ENCODE results near the gene RPLP2.
A peak's percentile ranks its signal among the peaks of the same experiment; 100 is the strongest.

Gene RPLP2

DNA sequence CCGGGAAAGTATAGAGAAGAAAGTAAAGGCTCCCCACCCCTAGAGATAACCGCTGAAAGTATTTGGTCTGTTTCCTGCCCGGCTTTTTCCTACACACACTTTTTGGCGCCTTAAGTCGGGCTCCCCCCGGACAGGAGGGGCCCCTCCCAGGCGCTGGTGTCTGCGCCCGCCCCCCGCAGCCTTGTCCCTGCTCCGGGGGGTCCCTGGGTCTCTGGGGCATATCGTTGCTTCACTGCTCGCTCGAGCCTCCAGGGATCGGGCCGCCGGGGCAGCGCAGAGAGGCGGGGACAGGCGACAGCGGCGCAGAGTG lies 17.0 kb downstream of the RPLP2 start:
- DNase-seq = no peak

DNA sequence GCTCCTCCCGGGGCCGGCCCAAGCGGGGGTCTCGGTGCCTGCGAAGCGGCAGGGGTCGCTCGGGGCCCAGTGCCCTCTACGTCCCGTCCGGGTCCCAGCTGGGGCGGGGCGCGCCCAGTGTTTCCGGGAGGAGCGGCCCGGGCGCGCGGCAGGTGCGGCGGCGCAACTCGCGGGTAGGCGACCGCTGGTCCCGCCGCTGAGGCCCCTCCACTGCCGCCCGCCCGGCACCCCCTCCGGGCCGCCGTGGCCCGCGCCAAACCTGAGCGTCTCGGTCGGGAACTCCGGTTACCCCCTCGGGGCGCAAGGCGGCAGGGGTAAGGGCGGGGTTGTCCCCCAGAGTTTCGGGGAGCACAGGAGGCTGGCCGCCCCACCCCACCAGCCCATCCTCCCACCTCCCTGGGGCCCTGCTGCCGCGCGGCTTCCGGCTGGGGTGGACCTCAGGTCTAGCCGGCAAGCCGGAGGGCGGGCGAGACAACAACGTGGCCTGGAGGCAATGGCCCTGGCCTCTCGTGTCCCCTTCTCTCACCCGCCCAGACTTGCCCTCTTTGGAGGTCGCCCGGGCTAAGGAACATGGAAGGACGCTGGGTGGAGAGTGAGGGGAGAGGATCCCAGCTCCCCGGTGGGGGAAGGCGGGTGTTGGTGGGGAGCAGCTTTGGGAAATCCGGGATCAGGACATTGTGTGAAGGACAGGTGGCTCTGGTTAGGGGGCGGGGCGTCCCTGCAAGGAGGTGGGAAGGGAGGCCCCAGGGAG lies 17.6 kb downstream of the RPLP2 start:
- peak; percentile 63 for DNase-seq

DNA sequence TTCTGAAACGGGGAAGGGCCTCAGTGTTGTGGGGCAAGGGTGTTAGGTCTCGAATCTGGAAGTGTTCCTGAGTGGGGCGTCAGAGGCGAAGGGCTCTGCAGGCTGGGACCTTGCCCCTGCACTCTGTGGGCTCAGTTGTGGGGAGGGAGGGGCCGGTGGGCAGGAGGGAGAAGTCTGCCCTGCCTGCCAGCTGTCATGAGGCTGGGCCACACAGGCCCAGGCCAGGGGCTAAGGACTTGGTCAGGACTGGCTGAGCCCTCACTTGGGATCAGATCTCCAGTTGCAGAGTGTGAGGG lies 18.1 kb downstream of the RPLP2 start, which contains the start of gene CRACR2B:
CRACR2B (plus strand) TSS at position 23 of the 296 bp plus-strand sequence. CDS start 689 bp downstream, outside the sequence.
- DNase-seq = no peak

- DNase-seq = no peak
Observed at GRCh38 chr11:828506-829175, 18.9 kb downstream of the RPLP2 start.

- DNase-seq = no peak
Observed at GRCh38 chr11:829176-829846, 19.5 kb downstream of the RPLP2 start.

DNA sequence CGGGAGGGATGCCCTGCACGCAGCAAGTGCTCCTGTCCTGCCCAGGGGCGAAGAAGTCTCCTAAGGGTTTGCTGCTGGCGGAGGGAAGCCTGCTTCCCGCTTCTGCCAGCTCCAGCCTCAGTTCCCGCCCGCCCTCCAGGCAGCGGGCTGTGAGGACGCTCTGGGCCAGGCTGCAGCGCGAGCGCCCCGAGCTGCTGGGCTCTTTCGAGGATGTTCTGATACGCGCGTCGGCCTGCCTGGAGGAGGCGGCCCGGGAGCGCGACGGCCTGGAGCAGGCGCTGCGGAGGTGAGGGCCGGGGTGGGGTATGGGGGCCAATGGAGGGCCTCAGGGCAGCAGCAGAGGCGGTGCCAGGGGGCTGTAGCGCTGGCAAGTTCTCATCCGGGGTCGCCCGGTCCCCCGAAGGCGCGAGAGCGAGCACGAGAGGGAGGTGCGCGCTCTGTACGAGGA lies 20.1 kb downstream of the RPLP2 start:
- DNase-seq = no peak

DNA sequence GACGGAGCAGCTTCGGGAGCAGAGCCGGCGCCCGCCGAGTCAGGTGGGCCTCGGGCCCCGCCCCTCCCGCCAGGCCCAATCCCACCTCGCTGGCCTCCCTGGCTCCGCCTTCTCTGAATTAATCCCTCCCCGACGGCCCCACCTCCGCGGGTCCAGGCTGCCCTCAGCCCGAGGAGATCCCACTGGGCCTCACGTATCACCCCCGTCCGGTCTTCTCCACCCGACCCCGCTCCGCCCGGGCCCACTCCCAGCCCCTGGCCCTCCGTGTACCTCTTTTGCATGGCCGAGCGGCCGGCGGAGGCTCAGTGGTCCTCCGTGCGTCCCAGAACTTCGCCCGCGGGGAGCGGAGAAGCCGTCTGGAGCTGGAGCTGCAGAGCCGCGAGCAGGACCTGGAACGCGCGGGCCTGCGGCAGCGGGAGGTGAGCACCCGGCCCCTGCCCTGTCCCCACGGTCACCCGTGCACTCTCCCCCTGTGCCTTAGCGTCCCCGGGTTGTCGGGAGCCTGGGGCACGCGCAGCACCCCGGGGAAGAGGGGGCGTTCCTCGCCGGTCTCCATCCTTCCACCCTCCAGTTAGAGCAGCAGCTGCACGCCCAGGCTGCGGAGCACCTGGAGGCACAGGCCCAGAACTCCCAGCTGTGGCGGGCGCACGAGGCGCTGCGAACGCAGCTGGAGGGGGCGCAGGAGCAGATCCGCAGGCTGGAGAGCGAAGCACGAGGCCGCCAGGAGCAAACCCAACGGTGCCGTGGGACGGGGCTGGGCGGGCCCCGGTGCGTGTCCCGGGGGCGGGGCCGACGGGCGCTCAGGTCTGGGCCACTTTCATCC lies 20.7 kb downstream of the RPLP2 start:
- DNase-seq = no peak

- no peak for DNase-seq
Observed at GRCh38 chr11:831118-831864, 21.5 kb downstream of the RPLP2 start.

DNA sequence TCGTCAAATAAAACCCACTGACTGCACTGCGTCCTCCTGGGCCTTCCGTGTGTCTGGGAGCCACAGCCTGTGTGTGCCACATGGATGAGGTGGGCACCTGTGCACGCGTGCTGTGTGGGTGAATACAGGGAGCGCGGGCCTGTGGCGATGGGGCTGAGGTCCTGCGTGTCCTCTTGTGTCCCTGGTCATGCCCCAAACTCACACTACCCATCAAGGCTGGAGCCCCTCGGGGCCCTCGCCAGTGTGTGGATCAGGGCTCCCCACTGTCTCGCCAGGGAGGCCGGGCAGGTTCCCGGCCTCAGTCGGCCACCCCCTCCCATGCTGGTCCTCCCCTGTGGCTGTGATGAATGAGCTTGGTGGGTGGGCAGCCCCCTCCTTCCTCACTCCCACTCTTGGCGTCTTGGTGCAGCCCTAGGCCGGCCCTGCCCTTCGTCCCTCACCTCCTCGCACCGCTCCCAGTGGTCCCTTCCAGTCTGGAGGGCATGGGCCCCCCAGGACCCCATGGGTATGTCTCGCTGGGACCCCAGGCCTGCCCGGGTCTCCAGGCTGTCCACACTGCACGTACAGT lies 22.3 kb downstream of the RPLP2 start:
- DNase-seq = no peak

DNA sequence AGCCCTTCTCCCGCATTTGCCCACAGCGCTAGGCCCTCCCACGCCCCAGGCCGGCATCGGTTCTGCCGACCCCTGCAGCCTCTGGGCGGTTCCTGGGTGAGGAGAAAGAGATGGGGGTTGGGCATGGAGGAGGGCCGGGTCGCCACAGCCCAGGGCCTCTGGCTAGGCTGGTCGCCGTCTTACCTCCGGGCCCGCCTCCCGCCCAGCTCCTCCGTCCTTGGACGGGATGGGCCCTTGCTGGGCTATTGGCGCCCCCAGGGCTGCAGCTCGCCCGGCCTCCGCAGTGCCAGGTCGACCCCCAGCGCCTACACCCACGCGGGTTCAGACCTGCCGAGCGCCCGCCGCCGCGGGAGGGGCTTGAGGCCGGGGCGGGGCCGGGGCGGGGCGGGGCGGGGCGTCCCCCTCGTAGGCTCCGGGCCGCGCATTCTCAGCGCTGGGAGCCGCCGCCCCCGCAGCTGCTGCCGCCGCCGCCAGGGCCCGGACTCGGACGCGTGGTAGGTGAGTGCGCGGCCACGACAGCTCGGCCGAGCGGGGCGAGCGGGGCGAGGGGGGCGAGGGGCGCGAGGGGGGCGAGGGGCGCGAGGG lies 22.9 kb downstream of the RPLP2 start, which contains the start of gene CD151:
CD151 (plus strand) TSS at position 424 of the 585 bp plus-strand sequence. CDS start 3,118 bp downstream, outside the sequence.
- no peak for DNase-seq

DNA sequence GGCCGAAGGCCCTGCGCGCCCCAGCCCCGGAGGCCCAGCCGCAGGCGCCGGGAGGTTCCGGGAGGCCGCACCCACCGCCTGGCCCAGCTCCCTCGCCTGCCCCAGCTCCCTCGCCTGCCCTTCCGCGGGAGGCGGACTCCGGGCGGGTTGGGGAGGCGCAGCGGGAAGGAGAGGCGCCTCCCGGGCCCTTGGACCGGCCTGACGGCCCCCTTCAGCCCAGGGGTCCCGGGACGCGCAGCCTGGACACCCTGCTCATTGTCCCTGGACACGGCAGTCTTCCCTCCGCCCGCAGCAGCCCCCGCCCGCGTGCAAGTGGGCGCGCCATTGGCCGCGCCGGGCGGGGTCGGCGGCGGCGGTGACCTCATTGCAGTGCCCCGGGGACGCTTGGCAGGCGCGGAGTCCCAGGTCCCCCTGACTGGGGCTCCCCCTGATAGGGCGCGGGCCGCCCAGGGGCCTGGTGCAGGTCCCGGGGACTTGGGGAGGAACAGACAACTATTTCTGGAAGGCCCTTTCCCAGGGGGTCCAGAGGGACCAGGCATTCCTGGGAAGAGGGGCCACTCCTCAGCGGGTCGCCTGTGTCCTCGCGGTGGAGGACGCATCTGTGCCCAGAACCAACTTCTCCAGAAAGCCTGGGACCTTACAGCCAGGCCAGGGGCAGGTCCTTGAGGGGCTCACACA lies 23.5 kb downstream of the RPLP2 start:
- no peak for DNase-seq

DNA sequence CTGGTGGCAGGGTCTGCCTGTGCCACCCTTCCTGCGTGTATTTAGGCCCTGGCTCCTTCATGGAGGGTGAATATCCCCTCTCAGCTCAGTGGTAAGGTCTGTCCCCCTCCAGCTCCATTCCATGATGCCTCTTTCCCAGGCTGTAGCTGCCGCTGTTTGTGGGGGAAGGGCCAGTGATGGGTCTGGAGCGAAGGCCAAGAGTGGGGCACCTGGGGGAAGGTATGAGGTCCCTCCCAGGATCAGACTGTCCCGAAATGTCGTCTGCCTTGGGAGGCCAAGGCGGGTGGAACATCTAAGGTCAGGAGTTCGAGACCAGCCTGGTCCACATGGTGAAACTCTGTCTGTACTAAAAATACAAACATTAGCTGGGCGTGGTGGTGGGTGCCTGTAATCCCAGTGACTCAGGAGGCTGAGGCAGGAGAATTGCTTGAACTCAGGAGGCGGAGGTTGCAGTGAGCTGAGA lies 24.1 kb downstream of the RPLP2 start:
- no peak for DNase-seq

DNA sequence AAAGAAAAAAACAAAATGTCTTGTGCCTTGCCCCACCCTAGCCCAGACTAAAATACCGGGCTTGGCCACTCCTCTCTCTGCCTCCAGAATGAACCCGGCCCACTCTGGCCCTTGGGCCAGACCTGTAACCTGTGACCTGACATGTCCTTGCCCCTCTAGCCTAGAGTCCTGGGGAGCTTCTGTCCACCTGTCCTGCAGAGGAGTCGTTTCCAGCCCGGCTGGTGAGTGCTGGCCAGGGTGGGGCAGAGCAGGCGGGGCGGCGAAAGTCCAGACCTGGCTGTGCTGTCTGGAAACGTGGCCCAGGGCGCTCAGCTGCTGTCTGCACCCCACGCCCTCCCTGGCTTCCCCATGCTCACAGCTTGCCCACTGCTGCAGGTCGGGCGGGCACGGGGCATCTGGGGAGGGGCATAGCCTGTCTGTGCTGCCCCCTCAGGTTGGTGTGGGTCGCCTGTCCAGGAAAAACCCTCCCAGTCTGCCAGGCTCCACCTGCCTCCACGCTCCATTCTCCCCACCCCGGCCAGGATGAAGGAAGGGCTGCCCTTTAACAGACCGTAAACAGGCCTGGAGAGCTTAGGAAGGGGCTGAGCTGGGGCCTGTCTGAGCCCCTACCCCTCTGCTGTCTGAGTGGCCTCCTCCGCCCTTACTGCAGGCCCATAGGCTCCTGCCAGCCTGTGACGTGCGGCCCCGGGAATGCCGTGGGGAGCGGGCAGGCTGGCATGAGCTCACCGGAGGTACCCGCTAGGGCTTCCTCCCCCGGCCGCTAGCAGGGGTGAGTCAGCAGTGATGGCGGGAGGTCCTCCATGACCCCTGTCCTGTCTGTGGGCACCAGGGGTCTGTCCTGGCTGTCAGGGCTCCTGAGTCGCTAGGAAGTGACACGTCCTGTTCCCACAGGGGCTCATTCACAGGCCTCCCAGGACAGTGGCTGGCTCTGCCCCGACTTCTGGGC lies 24.9 kb downstream of the RPLP2 start:
- DNase-seq = peak; percentile 97

- no peak for DNase-seq
Observed at GRCh38 chr11:836274-836673, 26.5 kb downstream of the RPLP2 start.

DNA sequence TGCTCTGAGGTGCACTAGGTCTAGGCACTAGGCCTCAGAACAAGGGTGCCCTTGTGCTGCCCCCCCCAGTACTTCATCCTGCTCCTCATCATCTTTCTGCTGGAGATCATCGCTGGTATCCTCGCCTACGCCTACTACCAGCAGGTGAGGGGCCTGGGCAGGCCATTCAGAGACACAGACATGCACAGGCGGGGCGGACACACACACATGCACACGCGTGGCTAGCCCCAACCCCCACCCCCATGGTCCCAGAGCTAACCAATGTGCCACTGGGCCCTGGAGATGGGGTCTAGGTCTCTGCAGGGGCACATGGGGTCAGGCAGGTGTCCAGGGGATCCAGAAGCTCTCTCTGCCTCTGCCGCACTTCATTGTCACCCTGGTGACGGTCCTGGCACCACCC lies 26.9 kb downstream of the RPLP2 start:
- no peak for DNase-seq

DNA sequence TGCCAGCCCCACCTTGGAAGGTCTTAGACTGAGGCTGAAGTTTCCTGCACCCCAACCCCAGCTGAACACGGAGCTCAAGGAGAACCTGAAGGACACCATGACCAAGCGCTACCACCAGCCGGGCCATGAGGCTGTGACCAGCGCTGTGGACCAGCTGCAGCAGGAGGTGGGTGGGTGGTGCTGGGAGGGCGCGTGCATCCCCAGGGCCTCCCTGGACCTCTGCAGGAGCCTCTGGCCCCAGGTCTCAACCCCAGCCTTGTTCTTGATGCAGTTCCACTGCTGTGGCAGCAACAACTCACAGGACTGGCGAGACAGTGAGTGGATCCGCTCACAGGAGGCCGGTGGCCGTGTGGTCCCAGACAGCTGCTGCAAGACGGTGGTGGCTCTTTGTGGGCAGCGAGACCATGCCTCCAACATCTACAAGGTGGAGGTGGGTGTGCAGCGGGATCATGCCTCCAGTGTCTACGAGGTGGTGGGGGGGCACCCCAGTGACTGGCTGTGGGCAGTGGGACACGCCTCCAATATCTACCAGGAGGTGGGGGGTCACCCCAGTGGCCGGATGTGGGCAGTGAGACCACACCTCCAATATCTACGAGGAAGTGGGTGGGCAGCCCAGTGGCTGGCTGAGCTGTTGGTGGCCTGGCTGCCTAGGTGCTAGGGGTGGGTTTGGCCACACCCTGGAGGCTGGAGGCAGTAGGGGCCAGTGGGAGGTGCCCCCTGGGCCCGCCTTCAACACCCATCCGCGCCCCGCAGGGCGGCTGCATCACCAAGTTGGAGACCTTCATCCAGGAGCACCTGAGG lies 27.6 kb downstream of the RPLP2 start:
- DNase-seq = no peak

DNA sequence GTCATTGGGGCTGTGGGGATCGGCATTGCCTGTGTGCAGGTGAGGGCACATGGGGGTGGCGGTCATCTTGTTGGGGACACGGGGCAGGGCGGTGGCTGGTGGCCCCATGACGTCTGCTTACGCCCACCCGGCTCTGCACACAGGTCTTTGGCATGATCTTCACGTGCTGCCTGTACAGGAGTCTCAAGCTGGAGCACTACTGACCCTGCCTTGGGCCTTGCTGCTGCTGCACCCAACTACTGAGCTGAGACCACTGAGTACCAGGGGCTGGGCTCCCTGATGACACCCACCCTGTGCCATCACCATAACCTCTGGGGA lies 28.2 kb downstream of the RPLP2 start:
- DNase-seq = no peak

GRCh38 chr11:838441-839279 lies 28.9 kb downstream of the RPLP2 start:
- peak; percentile 96 for DNase-seq

Data from 8988T (cell line).